K562 (cell line): ENCODE measurements around the gene RPS6KA2.

Experiments used
- PHB2 ChIP-seq: fragments of 450-650 bp; IDR thresholded peaks from 2 replicates; pipeline ENCODE4 v1.6.1; 2017; ENCODE audit warnings: low read depth
- SP1 ChIP-seq: sonication (generic); formaldehyde crosslinking; IDR thresholded peaks from 2 replicates; pipeline ENCODE4 v1.8.1; 2022; ENCODE audit warnings: mild to moderate bottlenecking, missing genetic modification reagents
- TF ChIP-seq, protein P1 (sequence below): fragments of 450-650 bp; IDR thresholded peaks from 2 replicates; pipeline ENCODE4 v1.6.1; 2017; ENCODE audit warnings: mild to moderate bottlenecking, moderate library complexity
- TF ChIP-seq, protein P2 (sequence below): fragments of 250-450 bp; sonication (Bioruptor Pico); IDR thresholded peaks from 2 replicates; pipeline ENCODE4 v1.8.0; 2021; ENCODE audit warnings: borderline replicate concordance, mild to moderate bottlenecking, moderate library complexity; ENCODE audit not compliant: poor library complexity, severe bottlenecking

DNA sequence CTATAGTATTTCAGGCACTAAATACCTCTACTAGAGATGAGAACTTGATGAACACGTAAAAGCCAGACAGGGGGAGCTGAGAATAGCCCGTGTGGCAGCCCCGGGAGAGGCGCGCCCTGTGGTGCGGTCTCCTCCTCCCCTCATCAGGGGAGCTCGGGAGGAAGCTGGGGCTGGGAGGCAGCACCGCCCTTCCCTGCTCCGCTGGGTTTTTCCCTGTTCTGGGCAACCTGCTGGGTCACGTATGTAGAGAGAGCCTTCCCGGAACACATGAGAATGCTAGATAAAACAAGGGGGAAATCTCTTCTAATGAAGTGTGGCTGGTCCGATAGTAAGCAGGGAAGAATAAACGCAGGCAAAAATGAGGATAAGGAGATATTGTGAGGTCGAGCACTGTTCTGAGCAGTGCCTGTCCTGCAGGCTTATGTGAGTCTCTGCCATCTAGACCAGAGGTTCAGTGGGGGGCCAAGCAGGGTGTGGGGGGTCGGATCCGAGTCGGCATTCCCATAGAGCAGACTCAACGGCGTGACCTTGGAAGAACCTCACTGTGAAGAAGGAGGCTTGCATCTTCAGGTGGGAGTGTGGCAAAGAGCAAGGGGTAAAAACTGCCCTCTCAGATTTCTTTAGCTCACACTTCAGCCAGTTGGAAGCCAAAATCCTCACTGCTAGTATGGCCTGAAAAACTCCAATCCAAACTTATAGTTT is 13.4 kb upstream of the RPS6KA2 start:
- no peak for TF ChIP-seq SP1
- TF ChIP-seq, protein P1, sequence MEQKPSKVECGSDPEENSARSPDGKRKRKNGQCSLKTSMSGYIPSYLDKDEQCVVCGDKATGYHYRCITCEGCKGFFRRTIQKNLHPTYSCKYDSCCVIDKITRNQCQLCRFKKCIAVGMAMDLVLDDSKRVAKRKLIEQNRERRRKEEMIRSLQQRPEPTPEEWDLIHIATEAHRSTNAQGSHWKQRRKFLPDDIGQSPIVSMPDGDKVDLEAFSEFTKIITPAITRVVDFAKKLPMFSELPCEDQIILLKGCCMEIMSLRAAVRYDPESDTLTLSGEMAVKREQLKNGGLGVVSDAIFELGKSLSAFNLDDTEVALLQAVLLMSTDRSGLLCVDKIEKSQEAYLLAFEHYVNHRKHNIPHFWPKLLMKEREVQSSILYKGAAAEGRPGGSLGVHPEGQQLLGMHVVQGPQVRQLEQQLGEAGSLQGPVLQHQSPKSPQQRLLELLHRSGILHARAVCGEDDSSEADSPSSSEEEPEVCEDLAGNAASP, result no peak
- TF ChIP-seq PHB2, result no peak
- TF ChIP-seq, protein P2, sequence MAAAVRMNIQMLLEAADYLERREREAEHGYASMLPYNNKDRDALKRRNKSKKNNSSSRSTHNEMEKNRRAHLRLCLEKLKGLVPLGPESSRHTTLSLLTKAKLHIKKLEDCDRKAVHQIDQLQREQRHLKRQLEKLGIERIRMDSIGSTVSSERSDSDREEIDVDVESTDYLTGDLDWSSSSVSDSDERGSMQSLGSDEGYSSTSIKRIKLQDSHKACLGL (CRISPR knock-in tag), result no peak
